ENCODE results near the gene RGS3. TPM values are rescaled to one million over a fixed set of nuclear protein-coding genes. Genes with fewer than 3 reads are reported as not detected.

Gene RGS3
- total RNA-seq, 1 donor from 2014 or later, result 66.2 TPM

DNA sequence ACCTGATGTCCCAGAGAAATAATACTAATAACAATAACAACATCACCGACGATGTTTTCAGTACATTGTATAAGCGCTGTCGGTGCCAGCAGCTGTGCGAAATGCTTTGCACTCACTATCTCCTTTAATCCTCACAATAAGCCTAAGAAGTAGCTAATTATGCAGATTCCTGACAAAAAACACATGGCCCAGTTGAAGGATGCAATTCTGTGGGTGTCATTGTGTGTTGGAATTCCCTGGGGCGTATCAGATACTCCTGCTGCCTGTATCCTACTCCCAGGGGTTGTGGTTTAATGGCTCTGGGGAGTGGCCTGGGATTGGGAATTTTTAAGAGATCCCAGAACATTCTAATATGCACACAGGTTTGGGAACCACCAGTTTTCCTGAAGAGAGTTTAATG, 154.0 kb downstream of the RGS3 start:
- Histone ChIP-seq H3K36me3 (no peaks in the 10 kb centered on the region), H3K9me3 (no peaks in the 10 kb centered on the region), H3K27me3 (ENCODE audit: low read depth) (no peaks in the 10 kb centered on the region), H3K4me1 (peaks cover 33% of the 10 kb centered on the region), H3K27ac (no peak overlapping the region), H3K4me3 (no peak overlapping the region)
- ATAC-seq (no peak), DNase-seq (no peak)
- intact Hi-C loops (cut with DNase I), result no loop called here
- TF ChIP-seq CTCF (IDR thresholded peaks at IDR 0.05), result no peak

- Histone ChIP-seq H3K27ac (no peak overlapping the region), H3K9me3 (no peaks in the 10 kb centered on the region), H3K4me3 (no peak overlapping the region), H3K27me3 (ENCODE audit: low read depth) (no peaks in the 10 kb centered on the region), H3K36me3 (no peaks in the 10 kb centered on the region), H3K4me1 (peaks cover 33% of the 10 kb centered on the region)
- TF ChIP-seq CTCF (IDR thresholded peaks at IDR 0.05), result no peak
- no peak for ATAC-seq
- no peak for DNase-seq
- intact Hi-C loops (cut with DNase I), result no loop called here
Measured at GRCh38 chr9:113618836-113619490, 155.4 kb downstream of the RGS3 start.

GRCh38 chr9:113619491-113620376, 156.2 kb downstream of the RGS3 start:
- intact Hi-C loops (cut with DNase I), result no loop called here
- peak in 1 of 2 donors; percentile 3 for ATAC-seq
- peaks cover 31% of the 10 kb centered on the region for H3K4me1 ChIP-seq
- H3K9me3 ChIP-seq, result no peaks in the 10 kb centered on the region
- DNase-seq, result no peak
- no peak for TF ChIP-seq CTCF (IDR thresholded peaks at IDR 0.05)
- no peaks in the 10 kb centered on the region for H3K36me3 ChIP-seq
- H3K4me3 ChIP-seq, result no peak overlapping the region
- H3K27ac ChIP-seq, result peak overlapping the region; percentile 83
- H3K27me3 ChIP-seq (ENCODE audit: low read depth), result no peaks in the 10 kb centered on the region

- intact Hi-C loops (cut with DNase I), result no loop called here
- H3K9me3 ChIP-seq, result no peaks in the 10 kb centered on the region
- no peaks in the 10 kb centered on the region for H3K36me3 ChIP-seq
- no peak for DNase-seq
- ATAC-seq, result peak; percentile 81 to 92
- H3K4me3 ChIP-seq, result no peak overlapping the region
- peak overlapping the region; percentile 83 for H3K27ac ChIP-seq
- peaks cover 23% of the 10 kb centered on the region for H3K4me1 ChIP-seq
- TF ChIP-seq CTCF (IDR thresholded peaks at IDR 0.05), result no peak
- no peaks in the 10 kb centered on the region for H3K27me3 ChIP-seq (ENCODE audit: low read depth)
Measured at GRCh38 chr9:113620377-113621161, 157.0 kb downstream of the RGS3 start.

DNA sequence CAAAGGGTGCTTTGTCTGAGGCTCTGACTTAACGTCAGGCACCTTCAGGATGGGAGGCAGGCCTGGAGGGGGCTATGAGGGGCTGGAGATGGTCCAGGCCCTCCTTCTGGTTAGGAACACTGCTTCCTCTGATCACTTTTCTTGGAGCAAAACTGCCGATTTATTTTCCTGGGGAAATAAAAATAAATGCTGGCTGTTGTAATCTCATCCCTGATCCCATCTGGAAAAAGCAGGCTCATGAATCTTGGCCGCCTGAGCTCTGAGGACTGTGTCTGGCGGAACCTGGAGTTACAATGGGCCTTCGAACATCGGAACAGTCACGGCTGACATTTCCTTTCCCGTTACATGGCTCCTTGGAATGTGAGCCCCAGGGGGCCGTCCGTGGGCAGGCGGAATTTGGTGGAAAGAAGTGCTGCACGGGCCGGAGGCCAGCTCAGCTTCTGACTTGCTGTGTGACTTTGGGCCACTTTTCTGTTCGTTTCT, 157.8 kb downstream of the RGS3 start:
- no peak for TF ChIP-seq CTCF (IDR thresholded peaks at IDR 0.05)
- Histone ChIP-seq H3K27me3 (ENCODE audit: low read depth) (no peaks in the 10 kb centered on the region), H3K36me3 (no peaks in the 10 kb centered on the region), H3K4me3 (no peak overlapping the region), H3K4me1 (peaks cover 20% of the 10 kb centered on the region), H3K27ac (peak overlapping the region; percentile 83), H3K9me3 (no peaks in the 10 kb centered on the region)
- peak; percentile 32 to 42 for ATAC-seq
- intact Hi-C loops (cut with DNase I), result no loop called here
- DNase-seq, result no peak

Measured in lower lobe of right lung (tissue), 2 donors.